B cell (primary cell): ENCODE results near the gene MYO10.

ENCODE experiments used
- EZH2 ChIP-seq: IDR thresholded peaks from 2 replicates; pipeline ENCODE4 v1.6.1; 2012; ENCODE audit warnings: borderline replicate concordance, low read depth, mild to moderate bottlenecking, moderate library complexity, low read length; ENCODE audit not compliant: insufficient read depth, poor library complexity, severe bottlenecking
- TF ChIP-seq, protein P1 (sequence below): fragments of 200-600 bp; IDR thresholded peaks from one replicate; pipeline ENCODE4 v1.8.0; 2022; ENCODE audit warnings: antibody characterized with exemption, mild to moderate bottlenecking

GRCh38 chr5:16863469-16863946 lies 72.6 kb downstream of the MYO10 start:
- TF ChIP-seq, protein P1, sequence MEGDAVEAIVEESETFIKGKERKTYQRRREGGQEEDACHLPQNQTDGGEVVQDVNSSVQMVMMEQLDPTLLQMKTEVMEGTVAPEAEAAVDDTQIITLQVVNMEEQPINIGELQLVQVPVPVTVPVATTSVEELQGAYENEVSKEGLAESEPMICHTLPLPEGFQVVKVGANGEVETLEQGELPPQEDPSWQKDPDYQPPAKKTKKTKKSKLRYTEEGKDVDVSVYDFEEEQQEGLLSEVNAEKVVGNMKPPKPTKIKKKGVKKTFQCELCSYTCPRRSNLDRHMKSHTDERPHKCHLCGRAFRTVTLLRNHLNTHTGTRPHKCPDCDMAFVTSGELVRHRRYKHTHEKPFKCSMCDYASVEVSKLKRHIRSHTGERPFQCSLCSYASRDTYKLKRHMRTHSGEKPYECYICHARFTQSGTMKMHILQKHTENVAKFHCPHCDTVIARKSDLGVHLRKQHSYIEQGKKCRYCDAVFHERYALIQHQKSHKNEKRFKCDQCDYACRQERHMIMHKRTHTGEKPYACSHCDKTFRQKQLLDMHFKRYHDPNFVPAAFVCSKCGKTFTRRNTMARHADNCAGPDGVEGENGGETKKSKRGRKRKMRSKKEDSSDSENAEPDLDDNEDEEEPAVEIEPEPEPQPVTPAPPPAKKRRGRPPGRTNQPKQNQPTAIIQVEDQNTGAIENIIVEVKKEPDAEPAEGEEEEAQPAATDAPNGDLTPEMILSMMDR, result no peak
- TF ChIP-seq EZH2, result no peak
